NCI-H1436 treated with DMSO at 0.1 percent for 48 hours (cell line): ENCODE measurements around the gene BRI3.
"Not testable (repeated sequence)": the region's sequence is repeated elsewhere in the genome, so short reads cannot be mapped to it uniquely, and the experiment has no call there.

Source experiments
- DNase-seq: peaks from one replicate; lab custom pipeline; 2025; lab: John Stamatoyannopoulos, UW

BRI3 gene

GRCh38 chr7:98312201-98312600, 30.7 kb downstream of the BRI3 start:
- no peak for DNase-seq

GRCh38 chr7:98314469-98314868, 33.0 kb downstream of the BRI3 start:
- DNase-seq = no peak

- no peak for DNase-seq
Measured at GRCh38 chr7:98315318-98315993, 34.0 kb downstream of the BRI3 start.

DNA sequence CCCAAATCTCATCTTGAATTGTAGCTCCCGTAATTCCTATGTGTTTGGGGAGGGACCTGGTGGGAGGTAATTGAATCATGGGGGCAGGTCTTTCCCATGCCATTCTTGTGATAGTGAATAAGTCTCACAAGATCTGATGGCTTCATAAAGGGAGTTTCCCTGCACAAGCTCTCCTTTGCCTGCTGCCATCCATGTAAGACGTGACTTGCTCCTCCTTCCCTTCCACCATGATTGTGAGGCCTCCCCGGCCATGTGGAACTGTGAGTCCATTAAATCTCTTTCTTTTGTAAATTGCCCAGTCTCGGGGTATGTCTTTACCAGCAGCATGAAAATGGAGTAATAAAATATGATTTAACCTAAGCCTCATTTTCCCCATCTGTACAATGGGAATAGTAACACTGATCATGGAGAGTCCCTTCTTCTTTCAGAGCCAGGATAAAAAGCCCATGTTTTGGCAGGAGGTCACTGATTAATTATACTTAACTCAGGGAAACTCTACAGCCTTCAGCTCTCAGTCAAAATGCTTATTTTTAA, 34.6 kb downstream of the BRI3 start:
- DNase-seq = not testable (repeated sequence)

DNA sequence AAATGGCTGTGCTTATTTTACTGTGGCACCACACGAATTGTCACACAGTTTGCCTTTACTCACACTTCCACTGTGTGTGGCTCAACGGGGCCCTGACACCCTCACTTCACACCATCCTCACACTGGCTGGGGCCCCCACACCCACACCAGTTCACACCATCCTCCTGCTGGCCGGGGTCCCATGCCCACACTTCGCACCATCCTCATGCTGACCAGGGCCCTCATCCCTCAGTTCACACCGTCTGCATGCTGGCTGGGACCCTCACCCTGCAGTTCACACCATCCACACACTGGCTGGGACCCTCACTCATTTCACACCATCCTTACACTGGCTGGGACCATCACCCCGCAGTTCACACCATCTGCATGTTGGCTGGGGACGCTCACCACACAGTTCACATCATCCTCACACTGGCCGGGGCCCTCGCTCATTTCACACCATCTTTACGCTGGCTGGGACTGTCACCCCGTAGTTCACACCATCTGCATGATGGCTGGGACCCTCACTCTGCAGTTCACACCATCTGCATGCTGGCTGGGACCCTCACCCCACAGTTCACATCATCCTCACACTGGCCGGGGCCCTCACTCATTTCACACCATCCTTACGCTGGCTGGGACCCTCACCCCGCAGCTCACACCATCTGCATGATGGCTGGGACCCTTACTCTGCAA, 36.0 kb downstream of the BRI3 start:
- no peak for DNase-seq

DNA sequence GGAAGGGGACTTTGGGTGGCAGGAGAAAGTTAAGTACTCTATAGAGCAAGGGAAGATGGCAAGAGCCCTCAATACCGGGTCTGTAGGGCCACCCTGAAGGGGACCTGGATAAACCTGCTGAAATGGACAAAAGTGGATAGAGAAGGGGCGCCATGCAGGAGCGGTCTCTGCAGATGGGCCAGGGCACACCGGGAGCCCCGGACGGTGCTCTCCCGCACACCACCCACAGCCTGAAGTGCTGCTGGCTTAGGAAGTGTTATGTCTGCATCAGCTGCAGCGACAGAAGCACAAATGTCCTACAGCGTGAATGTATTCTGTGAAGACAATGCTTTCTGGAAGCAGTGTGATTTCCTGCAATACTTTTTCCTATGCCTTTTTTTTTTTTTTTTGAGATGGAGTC, 37.7 kb downstream of the BRI3 start:
- no peak for DNase-seq

GRCh38 chr7:98321301-98321700, 39.8 kb downstream of the BRI3 start:
- no peak for DNase-seq

GRCh38 chr7:98322331-98323270, 41.1 kb downstream of the BRI3 start:
- no peak for DNase-seq

- DNase-seq = no peak
Measured at GRCh38 chr7:98323597-98324322, 42.3 kb downstream of the BRI3 start.

- no peak for DNase-seq
Measured at GRCh38 chr7:98324782-98325181, 43.3 kb downstream of the BRI3 start.

DNA sequence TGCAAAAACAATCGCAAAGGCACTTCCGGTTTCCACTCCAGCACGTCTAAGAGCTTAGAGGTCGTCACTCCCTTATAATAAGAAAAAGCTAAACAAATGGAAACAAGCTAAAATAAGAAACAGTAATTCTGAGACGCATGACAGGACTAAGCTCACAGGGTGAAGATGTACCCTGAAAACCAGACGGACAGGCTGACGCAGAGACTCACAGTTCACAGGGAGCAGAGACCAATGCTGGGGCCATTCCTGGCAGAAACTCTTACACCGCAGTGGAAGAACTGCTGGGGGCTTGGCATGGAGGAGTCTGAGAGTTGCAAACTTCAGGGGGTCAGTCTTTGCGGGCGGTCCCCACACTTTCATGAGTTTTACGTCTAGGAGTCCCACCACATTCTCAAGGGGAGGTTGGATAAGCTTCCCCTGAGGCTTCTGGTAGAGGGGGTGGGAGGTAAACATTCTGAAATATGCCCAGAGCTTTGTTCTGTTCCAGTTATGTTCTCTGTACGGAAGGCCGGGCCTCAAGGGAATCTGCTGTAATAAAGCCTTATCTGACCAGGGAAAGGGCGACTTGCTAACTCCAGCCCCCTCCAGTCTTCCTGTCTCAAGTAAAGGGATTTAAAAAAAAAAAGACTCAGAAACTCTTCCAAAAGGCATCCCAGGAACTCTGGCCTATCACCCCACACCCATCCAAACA, 47.8 kb downstream of the BRI3 start:
- no peak for DNase-seq

GRCh38 chr7:98329791-98330373, 48.4 kb downstream of the BRI3 start:
- no peak for DNase-seq

- no peak for DNase-seq
Measured at GRCh38 chr7:98330926-98331529, 49.5 kb downstream of the BRI3 start.

DNA sequence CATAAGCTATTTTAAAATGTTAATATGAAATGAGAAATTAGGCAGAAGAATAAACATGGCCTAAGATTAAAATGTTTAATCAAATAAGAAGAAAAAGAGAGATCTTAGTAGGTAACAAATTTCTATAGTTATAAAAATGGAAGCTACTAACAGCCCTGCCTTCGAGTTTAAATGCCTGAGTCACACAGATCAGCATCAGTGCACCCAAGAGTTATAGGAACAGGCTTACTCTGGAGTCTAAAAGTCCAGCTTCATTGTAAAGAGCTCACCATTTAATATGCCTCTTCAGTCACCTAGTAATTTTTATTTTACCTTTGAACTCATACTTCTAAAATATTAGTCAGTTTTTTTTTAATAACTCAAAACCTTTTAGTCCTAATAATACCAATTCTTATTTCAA, 52.6 kb downstream of the BRI3 start:
- no peak for DNase-seq

DNA sequence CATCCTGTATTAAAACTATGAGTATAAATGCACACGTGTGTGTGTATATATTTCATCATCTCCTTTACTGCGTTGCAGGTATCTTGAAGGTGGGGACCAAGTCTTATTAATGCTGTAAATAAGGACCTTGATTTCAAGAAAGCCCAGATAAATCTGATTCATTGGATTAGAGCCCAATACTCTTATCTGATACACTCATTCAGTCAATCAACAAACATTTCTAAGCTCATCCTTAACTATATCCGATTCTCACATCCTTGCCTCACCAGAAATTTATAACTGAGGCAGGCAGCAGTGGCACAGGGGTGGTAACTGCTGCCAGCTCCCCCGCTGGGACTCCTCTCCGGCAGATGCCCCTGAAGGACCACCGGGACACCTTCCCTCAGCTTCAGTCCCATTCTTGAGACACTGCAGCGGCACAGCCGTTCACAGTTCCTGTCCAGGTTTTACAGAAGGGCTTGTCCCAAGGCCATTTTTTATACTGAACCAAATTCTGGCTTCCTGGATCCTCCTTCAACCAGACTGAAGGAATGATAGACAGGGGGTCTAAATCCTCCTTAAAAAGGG, 54.0 kb downstream of the BRI3 start:
- DNase-seq = no peak

DNA sequence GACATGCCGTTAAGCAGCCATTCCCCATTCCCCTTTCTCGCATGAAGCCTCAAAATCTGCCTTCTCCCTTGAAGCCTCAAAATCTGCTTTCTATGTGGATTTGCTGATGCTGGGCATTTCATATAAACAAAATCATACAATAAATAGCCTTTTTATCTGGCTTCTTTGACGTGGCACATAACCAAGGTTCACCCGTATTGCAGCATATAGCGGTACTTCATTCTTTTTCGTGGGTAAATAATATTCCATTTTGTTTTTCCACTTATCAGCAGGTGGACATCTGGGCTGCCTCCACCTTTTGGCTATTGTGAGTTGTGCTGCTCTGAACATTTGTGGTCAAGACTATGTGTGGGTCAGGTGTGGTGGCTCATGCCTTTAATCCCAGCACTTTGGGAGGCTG, 57.0 kb downstream of the BRI3 start:
- no peak for DNase-seq

DNA sequence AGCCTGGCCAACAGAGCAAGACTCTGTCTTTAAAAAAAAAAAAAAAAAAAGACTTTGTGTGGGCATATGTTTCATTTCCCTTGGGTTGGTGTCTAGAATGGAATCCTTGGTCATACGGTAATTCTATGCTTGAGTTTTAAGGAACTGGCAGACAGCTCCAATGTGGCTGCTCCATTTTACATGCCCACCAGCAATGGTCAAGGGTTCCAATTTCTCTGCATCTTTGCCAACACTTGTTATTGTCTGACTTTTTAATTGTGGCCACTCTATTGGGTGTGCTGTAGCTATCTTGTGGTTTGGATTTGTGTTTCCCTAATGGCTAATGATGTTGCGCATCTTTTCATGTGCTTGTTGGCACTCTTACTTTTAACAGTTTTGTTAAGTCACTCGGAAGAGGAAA, 57.6 kb downstream of the BRI3 start:
- DNase-seq = no peak

DNA sequence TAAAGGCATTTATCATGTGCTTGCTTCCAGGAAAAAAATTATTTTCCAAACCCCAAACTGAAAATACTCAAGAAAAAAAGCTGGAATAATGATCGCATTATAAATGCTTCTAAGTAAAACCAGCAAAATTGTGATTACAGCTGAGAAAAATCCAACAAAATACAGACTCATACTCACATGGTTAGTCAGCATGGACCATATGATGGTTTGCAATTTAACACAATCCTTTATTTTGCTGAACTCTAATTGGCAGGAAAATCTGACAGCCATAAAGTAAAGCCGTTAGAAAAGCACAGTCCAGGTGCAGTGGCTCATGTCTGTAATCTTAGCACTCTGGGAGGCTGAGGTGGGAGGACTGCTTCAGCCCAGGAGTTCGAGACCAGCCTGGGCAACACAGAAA, 59.6 kb downstream of the BRI3 start:
- DNase-seq = no peak
